ENCODE data around the gene DSCAML1.

- TF ChIP-seq, protein P1, sequence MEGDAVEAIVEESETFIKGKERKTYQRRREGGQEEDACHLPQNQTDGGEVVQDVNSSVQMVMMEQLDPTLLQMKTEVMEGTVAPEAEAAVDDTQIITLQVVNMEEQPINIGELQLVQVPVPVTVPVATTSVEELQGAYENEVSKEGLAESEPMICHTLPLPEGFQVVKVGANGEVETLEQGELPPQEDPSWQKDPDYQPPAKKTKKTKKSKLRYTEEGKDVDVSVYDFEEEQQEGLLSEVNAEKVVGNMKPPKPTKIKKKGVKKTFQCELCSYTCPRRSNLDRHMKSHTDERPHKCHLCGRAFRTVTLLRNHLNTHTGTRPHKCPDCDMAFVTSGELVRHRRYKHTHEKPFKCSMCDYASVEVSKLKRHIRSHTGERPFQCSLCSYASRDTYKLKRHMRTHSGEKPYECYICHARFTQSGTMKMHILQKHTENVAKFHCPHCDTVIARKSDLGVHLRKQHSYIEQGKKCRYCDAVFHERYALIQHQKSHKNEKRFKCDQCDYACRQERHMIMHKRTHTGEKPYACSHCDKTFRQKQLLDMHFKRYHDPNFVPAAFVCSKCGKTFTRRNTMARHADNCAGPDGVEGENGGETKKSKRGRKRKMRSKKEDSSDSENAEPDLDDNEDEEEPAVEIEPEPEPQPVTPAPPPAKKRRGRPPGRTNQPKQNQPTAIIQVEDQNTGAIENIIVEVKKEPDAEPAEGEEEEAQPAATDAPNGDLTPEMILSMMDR (conservative IDR thresholded peaks at IDR 0.05; ENCODE audit: low read depth, low read length) = no peak
- TF ChIP-seq EZH2 (IDR thresholded peaks at IDR 0.05; ENCODE audit: low read length, unreplicated experiment) (no peak), EZH2phosphoT487 (IDR thresholded peaks at IDR 0.05; ENCODE audit: borderline replicate concordance, low read length) (no peak)
These were observed 14.9 kb downstream of the DSCAML1 start for GRCh38 chr11:117782101-117782500.
